ENCODE data around the gene NUAK1. TPM values are rescaled to one million over a fixed set of nuclear protein-coding genes. Genes with fewer than 3 reads are reported as not detected.

Gene NUAK1
- total RNA-seq, 1 experiment from 2014 or later, result 14.3 TPM

DNA sequence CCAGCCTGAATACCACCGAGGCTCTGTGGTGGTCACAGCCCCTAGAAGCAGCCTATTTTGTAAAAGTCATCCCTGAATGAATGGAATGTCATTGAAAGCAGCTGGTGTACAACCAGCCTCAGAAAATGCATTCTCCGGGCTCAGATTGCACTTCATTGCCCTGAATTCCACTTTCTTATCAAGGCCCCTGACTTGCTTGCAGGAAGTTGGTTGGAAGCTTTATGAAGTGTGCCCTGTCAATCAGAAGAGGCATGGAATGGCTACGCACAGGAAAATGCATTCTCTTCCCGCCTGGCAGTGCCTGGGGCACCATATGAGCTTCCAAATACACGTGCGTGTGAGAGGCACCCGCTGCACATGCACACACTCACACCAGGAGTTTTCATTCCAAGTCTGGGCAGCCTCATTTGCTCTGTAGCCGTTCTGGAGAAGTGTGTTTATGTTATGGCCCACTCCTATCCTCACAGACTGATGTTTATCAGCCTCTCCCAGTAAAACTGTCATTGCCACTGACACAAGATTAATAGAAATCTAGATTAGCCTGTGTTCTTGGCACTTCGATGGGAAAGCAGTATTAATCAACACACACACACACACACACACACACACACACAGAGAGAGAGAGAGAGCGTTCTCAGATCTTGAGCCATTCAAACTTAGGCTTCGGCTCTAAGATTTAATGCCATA is 63.9 kb downstream of the NUAK1 start:
- no peak for DNase-seq
- intact Hi-C loops (cut with micrococcal nuclease; ENCODE audit: unreplicated experiment), result loop anchor here (5.0 kb wide), 1 partner anchor 368 kb away; no protein-coding TSS in a partner anchor
- CTCF ChIA-PET, result no interaction called here
- no TSS peak for BruUV-seq (replicated peaks)
- no peak overlapping the region for H3K27ac Mint-ChIP-seq (ENCODE audit: unreplicated experiment)
- no peaks in the 10 kb centered on the region for H3K9me3 Mint-ChIP-seq (ENCODE audit: low read depth, unreplicated experiment)
- no peaks in the 10 kb centered on the region for H3K4me1 Mint-ChIP-seq (ENCODE audit: low read depth, unreplicated experiment)
- no peaks in the 10 kb centered on the region for H3K27me3 Mint-ChIP-seq (ENCODE audit: unreplicated experiment)
- H3K4me3 Mint-ChIP-seq (ENCODE audit: low read depth, unreplicated experiment), result no peak overlapping the region
- no peaks in the 10 kb centered on the region for H3K36me3 Mint-ChIP-seq (ENCODE audit: insufficient read depth, unreplicated experiment)
- TF ChIP-seq, protein P1, sequence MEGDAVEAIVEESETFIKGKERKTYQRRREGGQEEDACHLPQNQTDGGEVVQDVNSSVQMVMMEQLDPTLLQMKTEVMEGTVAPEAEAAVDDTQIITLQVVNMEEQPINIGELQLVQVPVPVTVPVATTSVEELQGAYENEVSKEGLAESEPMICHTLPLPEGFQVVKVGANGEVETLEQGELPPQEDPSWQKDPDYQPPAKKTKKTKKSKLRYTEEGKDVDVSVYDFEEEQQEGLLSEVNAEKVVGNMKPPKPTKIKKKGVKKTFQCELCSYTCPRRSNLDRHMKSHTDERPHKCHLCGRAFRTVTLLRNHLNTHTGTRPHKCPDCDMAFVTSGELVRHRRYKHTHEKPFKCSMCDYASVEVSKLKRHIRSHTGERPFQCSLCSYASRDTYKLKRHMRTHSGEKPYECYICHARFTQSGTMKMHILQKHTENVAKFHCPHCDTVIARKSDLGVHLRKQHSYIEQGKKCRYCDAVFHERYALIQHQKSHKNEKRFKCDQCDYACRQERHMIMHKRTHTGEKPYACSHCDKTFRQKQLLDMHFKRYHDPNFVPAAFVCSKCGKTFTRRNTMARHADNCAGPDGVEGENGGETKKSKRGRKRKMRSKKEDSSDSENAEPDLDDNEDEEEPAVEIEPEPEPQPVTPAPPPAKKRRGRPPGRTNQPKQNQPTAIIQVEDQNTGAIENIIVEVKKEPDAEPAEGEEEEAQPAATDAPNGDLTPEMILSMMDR (IDR thresholded peaks at IDR 0.05; ENCODE audit: unreplicated experiment), result no peak

DNA sequence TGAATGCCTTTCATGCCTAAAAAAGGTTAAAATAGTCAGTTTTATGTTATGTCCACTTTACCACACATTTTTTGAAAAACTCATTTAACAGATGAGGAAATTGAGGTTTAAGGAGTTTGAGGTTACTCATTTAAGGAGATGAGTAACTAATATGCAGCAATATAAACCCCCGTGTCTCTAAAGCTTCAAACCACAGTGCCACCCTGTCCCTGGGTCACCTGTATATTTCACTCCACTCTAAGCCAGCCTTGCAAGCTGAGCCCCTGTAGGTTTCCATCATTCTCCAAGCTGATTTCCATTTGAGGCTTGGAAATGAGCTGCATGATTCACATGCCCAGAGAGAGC is 64.4 kb downstream of the NUAK1 start:
- no peak for DNase-seq
- TF ChIP-seq, protein P1 (IDR thresholded peaks at IDR 0.05; ENCODE audit: unreplicated experiment), result no peak
- no peaks in the 10 kb centered on the region for H3K9me3 Mint-ChIP-seq (ENCODE audit: low read depth, unreplicated experiment)
- no peaks in the 10 kb centered on the region for H3K4me1 Mint-ChIP-seq (ENCODE audit: low read depth, unreplicated experiment)
- H3K4me3 Mint-ChIP-seq (ENCODE audit: low read depth, unreplicated experiment), result no peak overlapping the region
- no TSS peak for BruUV-seq (replicated peaks)
- CTCF ChIA-PET, result no interaction called here
- intact Hi-C loops (cut with micrococcal nuclease; ENCODE audit: unreplicated experiment), result no loop called here
- no peak overlapping the region for H3K27ac Mint-ChIP-seq (ENCODE audit: unreplicated experiment)
- no peaks in the 10 kb centered on the region for H3K36me3 Mint-ChIP-seq (ENCODE audit: insufficient read depth, unreplicated experiment)
- H3K27me3 Mint-ChIP-seq (ENCODE audit: unreplicated experiment), result no peaks in the 10 kb centered on the region

DNA sequence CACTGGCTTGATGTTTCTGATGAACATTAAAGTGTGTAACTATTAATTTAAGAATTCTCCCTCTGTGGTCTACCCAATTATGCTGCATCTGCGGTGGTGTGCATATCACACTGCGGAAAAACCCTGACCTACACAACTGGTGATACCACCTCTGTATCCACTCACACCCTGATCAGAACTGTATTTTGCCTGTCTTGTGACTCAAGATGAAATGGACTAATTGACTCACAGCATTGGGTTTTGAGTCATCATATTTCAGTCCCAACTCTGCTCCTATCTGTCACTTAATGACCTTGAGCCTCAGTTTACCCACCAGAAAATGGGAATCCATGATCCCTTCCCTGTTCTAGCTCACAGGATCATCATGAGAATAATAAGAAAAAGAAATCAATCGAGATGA is 65.6 kb downstream of the NUAK1 start:
- no peaks in the 10 kb centered on the region for H3K36me3 Mint-ChIP-seq (ENCODE audit: insufficient read depth, unreplicated experiment)
- no peaks in the 10 kb centered on the region for H3K9me3 Mint-ChIP-seq (ENCODE audit: low read depth, unreplicated experiment)
- intact Hi-C loops (cut with micrococcal nuclease; ENCODE audit: unreplicated experiment), result no loop called here
- no TSS peak for BruUV-seq (replicated peaks)
- no peak overlapping the region for H3K4me3 Mint-ChIP-seq (ENCODE audit: low read depth, unreplicated experiment)
- no peaks in the 10 kb centered on the region for H3K4me1 Mint-ChIP-seq (ENCODE audit: low read depth, unreplicated experiment)
- CTCF ChIA-PET, result no interaction called here
- no peaks in the 10 kb centered on the region for H3K27me3 Mint-ChIP-seq (ENCODE audit: unreplicated experiment)
- TF ChIP-seq, protein P1 (IDR thresholded peaks at IDR 0.05; ENCODE audit: unreplicated experiment), result no peak
- no peak for DNase-seq
- H3K27ac Mint-ChIP-seq (ENCODE audit: unreplicated experiment), result no peak overlapping the region

DNA sequence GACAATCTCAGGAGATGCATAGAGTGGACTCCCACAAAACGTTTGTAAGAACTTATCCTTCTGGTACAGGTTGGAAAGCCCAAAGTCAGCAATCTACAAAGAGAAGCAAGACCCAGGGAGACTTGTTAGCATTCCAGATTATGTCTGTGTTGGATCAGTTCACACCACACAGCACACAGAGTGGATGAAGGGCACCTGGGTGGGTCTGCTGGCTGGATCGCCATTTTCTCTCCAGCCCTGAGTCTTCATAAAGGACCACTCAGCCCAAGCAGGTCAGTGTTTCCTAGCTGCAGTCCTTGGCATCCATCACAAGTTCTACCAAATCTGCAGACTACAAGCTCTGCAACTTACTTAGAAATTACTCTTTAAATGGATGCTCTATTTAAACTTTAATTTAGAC is 66.0 kb downstream of the NUAK1 start:
- no peaks in the 10 kb centered on the region for H3K36me3 Mint-ChIP-seq (ENCODE audit: insufficient read depth, unreplicated experiment)
- TF ChIP-seq, protein P1 (IDR thresholded peaks at IDR 0.05; ENCODE audit: unreplicated experiment), result no peak
- no peaks in the 10 kb centered on the region for H3K4me1 Mint-ChIP-seq (ENCODE audit: low read depth, unreplicated experiment)
- intact Hi-C loops (cut with micrococcal nuclease; ENCODE audit: unreplicated experiment), result no loop called here
- H3K9me3 Mint-ChIP-seq (ENCODE audit: low read depth, unreplicated experiment), result no peaks in the 10 kb centered on the region
- H3K27me3 Mint-ChIP-seq (ENCODE audit: unreplicated experiment), result no peaks in the 10 kb centered on the region
- H3K4me3 Mint-ChIP-seq (ENCODE audit: low read depth, unreplicated experiment), result no peak overlapping the region
- BruUV-seq (replicated peaks), result no TSS peak
- CTCF ChIA-PET, result no interaction called here
- no peak overlapping the region for H3K27ac Mint-ChIP-seq (ENCODE audit: unreplicated experiment)
- DNase-seq, result no peak

Data from Calu3 (cell line).